HEK293T (cell line): ENCODE data around the gene SLC29A1.
"Not testable (repeated sequence)": the region's sequence is repeated elsewhere in the genome, so short reads cannot be mapped to it uniquely, and the experiment has no call there.

Source experiments
- CTCF ChIA-PET: fragments of 350-600 bp; formaldehyde crosslinking; extraction: SDS; loops from one replicate; lab custom pipeline; 2021; ENCODE audit warnings: antibody characterized with exemption, inconsistent platforms; lab: Yijun Ruan, JAX
- POLR2A ChIA-PET: fragments of 350-600 bp; formaldehyde crosslinking; extraction: SDS; loops from one replicate; lab custom pipeline; 2020; ENCODE audit warnings: antibody characterized with exemption, inconsistent platforms; lab: Yijun Ruan, JAX
- DNase-seq: peaks from one replicate; pipeline ENCODE4 v3.0.0; 2012; ENCODE audit warnings: mixed read lengths; ENCODE audit errors: extremely low spot score
- ARNT ChIP-seq: fragments of 450-650 bp; IDR thresholded peaks from 2 replicates; pipeline ENCODE4 v1.6.1; 2017; ENCODE audit warnings: mild to moderate bottlenecking
- BHLHE40 ChIP-seq: fragments of 450-650 bp; IDR thresholded peaks from 2 replicates; pipeline ENCODE4 v1.6.1; 2016; ENCODE audit warnings: mild to moderate bottlenecking, moderate library complexity, borderline replicate concordance
- CTBP1 ChIP-seq: fragments of 450-650 bp; IDR thresholded peaks from 2 replicates; pipeline ENCODE4 v1.6.1; 2016; ENCODE audit warnings: borderline replicate concordance
- ELF4 ChIP-seq: fragments of 450-650 bp; IDR thresholded peaks from 2 replicates; pipeline ENCODE4 v1.6.1; 2017; ENCODE audit warnings: antibody characterized with exemption
- FOXA1 ChIP-seq: fragments of 450-650 bp; IDR thresholded peaks from 2 replicates; pipeline ENCODE4 v1.6.1; 2016; ENCODE audit warnings: mild to moderate bottlenecking
- FOXK2 ChIP-seq: fragments of 450-650 bp; IDR thresholded peaks from 2 replicates; pipeline ENCODE4 v1.6.1; 2016; ENCODE audit warnings: mild to moderate bottlenecking
- FOXM1 ChIP-seq: fragments of 450-650 bp; IDR thresholded peaks from 2 replicates; pipeline ENCODE4 v1.6.1; 2017; ENCODE audit warnings: mild to moderate bottlenecking, borderline replicate concordance
- HDGF ChIP-seq: fragments of 450-650 bp; IDR thresholded peaks from 2 replicates; pipeline ENCODE4 v1.6.1; 2017; ENCODE audit warnings: antibody characterized with exemption, borderline replicate concordance
- L3MBTL2 ChIP-seq: fragments of 450-650 bp; conservative IDR thresholded peaks from 2 replicates; pipeline ENCODE4 v1.6.1; 2016; ENCODE audit warnings: mild to moderate bottlenecking
- LEF1 ChIP-seq: fragments of 450-650 bp; IDR thresholded peaks from 2 replicates; pipeline ENCODE4 v1.6.1; 2017; ENCODE audit warnings: mild to moderate bottlenecking, borderline replicate concordance
- NFRKB ChIP-seq: fragments of 450-650 bp; IDR thresholded peaks from 2 replicates; pipeline ENCODE4 v1.6.1; 2016; ENCODE audit warnings: mild to moderate bottlenecking, moderate library complexity
- SP1 ChIP-seq: fragments of 450-650 bp; IDR thresholded peaks from 2 replicates; pipeline ENCODE4 v1.6.1; 2017
- SUZ12 ChIP-seq: fragments of 450-650 bp; IDR thresholded peaks from 2 replicates; pipeline ENCODE4 v1.6.1; 2016; ENCODE audit warnings: mild to moderate bottlenecking
- TARDBP ChIP-seq: fragments of 450-650 bp; IDR thresholded peaks from 2 replicates; pipeline ENCODE4 v1.6.1; 2016
- ZNF384 ChIP-seq: fragments of 450-650 bp; IDR thresholded peaks from 2 replicates; pipeline ENCODE4 v1.6.1; 2016
- TF ChIP-seq, protein P1 (sequence below): fragments of 450-650 bp; IDR thresholded peaks from 2 replicates; pipeline ENCODE4 v1.6.1; 2016

Gene SLC29A1

GRCh38 chr6:44182911-44183390 lies 40.4 kb upstream of the SLC29A1 start:
- TF ChIP-seq BHLHE40, result no peak
- no peak for TF ChIP-seq ZNF384
- TF ChIP-seq NFRKB, result no peak
- no peak for TF ChIP-seq SP1
- TF ChIP-seq FOXA1, result no peak
- POLR2A ChIA-PET, result no interaction called here
- DNase-seq, result no peak
- CTCF ChIA-PET, result interaction anchor here (1.6 kb wide), 1 partner anchor 10 kb away, joined by 3 read pairs; no protein-coding TSS in a partner anchor

DNA sequence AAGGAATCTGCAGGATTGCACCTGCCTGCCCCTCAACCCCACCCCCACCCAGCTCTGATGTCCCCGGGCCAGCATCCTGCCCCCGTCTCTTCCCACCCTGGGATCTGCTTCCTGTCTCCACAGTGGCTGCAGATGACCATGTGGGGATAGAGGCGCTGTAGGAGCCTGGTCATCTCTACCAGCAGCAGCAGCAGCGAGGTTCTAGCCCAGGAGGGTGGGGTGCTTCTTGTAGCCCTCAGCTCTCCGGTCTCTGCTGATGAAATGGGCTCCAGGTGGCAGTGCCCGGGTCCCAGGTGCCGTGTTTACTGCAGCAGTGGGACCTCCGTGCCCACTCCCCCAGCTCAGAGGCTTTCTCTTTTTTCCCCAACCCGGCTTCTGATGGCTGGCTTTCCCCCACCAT lies 39.6 kb upstream of the SLC29A1 start:
- CTCF ChIA-PET, result interaction anchor here (1.6 kb wide), 1 partner anchor 11 kb away, joined by 3 read pairs; no protein-coding TSS in a partner anchor
- POLR2A ChIA-PET, result no interaction called here
- TF ChIP-seq LEF1, result no peak
- no peak for TF ChIP-seq NFRKB
- no peak for DNase-seq

DNA sequence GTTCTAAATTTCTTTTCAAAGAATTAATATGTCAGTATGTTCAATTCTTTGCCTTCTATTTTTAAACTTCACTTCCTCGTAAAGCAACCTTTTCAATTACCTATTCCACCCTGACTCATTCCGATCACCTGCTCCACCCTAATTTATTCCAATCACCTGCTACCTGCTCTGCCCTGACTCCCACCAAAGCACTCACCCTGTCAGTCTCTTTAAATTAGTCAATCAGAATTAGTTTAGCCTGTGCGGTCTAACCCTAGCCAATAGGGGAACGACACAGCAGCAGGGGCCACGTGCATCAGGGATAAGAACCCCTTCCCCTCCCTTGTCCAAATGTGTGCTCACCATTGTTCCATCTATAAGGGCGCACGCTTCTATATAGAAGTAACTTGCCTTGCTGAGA lies 38.0 kb upstream of the SLC29A1 start:
- ChIA-PET POLR2A (interaction anchor here (0.9 kb wide), 1 partner anchor 61 kb away, joined by 3 read pairs; the partner anchor contains the start of gene HSP90AB1), CTCF (interaction anchor here (0.7 kb wide), 1 partner anchor 34 kb away, joined by 5 read pairs; no protein-coding TSS in a partner anchor)
- not testable (repeated sequence) for DNase-seq

DNA sequence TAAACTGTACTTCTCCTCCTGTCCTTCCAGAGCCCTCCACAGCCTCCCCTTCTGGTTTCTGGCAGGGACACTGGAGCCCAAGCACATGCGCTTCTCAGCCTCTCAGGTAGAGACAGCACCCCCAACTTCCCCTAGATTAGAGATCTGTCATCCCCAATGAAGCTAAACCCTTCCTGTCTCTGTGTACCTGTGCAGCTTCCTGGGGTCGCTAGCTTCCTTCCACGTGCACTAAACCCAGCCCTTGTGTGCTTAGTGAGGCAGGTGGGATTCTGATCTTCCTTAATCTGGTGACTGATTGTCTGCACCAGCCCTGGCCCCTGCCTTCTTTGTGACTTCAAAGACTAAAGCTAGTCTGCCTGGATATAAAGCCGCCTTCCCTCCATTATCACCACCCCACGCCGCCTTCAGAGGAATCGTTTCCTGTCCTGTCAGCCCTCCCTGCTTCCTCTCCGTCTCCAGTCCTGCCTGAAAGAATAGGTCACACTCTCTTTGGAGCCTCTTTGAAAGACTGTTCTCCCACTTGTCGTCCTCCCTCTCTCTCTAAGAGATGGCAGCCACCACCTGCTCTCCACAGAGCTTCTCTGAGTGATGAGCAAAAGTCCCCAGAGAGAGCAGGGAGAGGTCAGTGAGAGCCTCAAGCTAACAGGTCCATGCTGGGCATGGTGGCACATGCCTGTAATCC lies 37.3 kb upstream of the SLC29A1 start:
- ChIA-PET CTCF (interaction anchor here (0.7 to 1.0 kb wide), 2 partner anchors 33 to 50 kb away, joined by 5 to 6 read pairs; no protein-coding TSS in a partner anchor), POLR2A (interaction anchor here (0.6 to 0.9 kb wide), 2 partner anchors 60 to 61 kb away, joined by 3 to 4 read pairs; partner anchors contain the start of gene HSP90AB1)
- TF ChIP-seq, protein P1, sequence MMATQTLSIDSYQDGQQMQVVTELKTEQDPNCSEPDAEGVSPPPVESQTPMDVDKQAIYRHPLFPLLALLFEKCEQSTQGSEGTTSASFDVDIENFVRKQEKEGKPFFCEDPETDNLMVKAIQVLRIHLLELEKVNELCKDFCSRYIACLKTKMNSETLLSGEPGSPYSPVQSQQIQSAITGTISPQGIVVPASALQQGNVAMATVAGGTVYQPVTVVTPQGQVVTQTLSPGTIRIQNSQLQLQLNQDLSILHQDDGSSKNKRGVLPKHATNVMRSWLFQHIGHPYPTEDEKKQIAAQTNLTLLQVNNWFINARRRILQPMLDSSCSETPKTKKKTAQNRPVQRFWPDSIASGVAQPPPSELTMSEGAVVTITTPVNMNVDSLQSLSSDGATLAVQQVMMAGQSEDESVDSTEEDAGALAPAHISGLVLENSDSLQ, result no peak
- no peak for DNase-seq

GRCh38 chr6:44186635-44187025 lies 36.8 kb upstream of the SLC29A1 start:
- TF ChIP-seq ELF4, result no peak
- TF ChIP-seq ZNF384, result no peak
- TF ChIP-seq, protein P1, result no peak
- no peak for TF ChIP-seq BHLHE40
- no peak for TF ChIP-seq HDGF
- no peak for TF ChIP-seq FOXA1
- no peak for TF ChIP-seq FOXK2
- TF ChIP-seq FOXM1, result no peak
- no peak for TF ChIP-seq L3MBTL2
- TF ChIP-seq LEF1, result no peak
- TF ChIP-seq NFRKB, result no peak
- TF ChIP-seq TARDBP, result no peak
- no peak for TF ChIP-seq SP1
- no peak for TF ChIP-seq ARNT
- no peak for TF ChIP-seq SUZ12
- no peak for TF ChIP-seq CTBP1
- ChIA-PET CTCF (interaction anchor here (1.0 kb wide), 1 partner anchor 50 kb away, joined by 6 read pairs; no protein-coding TSS in a partner anchor), POLR2A (interaction anchor here (0.6 kb wide), 1 partner anchor 60 kb away, joined by 4 read pairs; the partner anchor contains the start of gene HSP90AB1)
- no peak for DNase-seq

GRCh38 chr6:44188819-44189218 lies 34.6 kb upstream of the SLC29A1 start:
- no peak for TF ChIP-seq FOXK2
- TF ChIP-seq ELF4, result no peak
- ChIA-PET CTCF (interaction anchor here (1.5 kb wide), 1 partner anchor 16 kb away, joined by 5 read pairs; no protein-coding TSS in a partner anchor), POLR2A (interaction anchor here (0.8 kb wide), 1 partner anchor 59 kb away, joined by 4 read pairs; no protein-coding TSS in a partner anchor)
- no peak for DNase-seq

DNA sequence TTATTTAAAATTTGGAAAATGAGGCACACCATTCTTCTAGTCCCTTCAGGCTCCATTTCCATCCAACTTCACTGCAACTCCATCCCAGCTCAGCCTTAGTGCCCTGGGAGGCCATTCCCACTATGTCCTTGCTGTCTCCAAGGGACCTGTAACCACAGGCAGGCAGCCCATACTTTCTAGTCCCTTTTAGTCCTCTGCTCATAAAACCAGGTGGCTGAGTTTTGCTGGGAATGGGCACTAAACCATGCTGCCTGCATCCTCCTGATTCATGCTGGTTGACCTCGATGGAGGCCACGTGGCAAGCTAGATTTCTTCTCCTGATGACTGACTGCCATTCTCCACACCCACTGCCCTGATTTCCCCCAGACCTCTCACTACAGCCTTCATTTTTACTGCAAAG lies 34.1 kb upstream of the SLC29A1 start:
- TF ChIP-seq TARDBP (no peak), ARNT (no peak), LEF1 (no peak), ELF4 (no peak)
- POLR2A ChIA-PET, result interaction anchor here (0.8 to 1.1 kb wide), 2 partner anchors 59 to 68 kb away, joined by 3 to 4 read pairs; partner anchors contain the start of gene SLC35B2
- CTCF ChIA-PET, result interaction anchor here (1.2 to 1.5 kb wide), 3 partner anchors 16 to 67 kb away, joined by 3 to 5 read pairs (median 4); no protein-coding TSS in a partner anchor
- no peak for DNase-seq

DNA sequence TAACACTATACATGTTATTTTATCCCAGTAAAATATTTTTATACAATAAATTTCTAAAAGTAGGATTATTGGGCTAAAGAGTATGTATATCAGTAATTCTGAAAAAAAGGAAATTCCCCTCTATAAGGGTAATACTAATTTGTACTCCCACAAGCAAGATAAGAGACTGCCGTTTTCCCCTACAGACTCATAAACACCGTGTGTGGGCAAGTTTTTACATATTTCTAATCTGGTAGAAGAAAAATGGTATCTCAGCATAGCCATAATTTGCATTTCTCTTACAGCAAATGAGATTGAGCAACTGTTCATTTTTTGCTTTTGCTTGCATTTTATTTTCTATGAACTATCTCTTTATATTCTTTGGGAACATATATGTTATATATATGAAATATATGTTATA lies 32.7 kb upstream of the SLC29A1 start:
- no peak for DNase-seq
- CTCF ChIA-PET, result interaction anchor here (1.3 to 1.6 kb wide), 2 partner anchors 64 to 66 kb away, joined by 3 to 4 read pairs; no protein-coding TSS in a partner anchor
- no peak for TF ChIP-seq ZNF384
- no peak for TF ChIP-seq L3MBTL2
- TF ChIP-seq LEF1, result no peak
- no peak for TF ChIP-seq ELF4
- TF ChIP-seq HDGF, result no peak
- TF ChIP-seq, protein P1, result no peak
- TF ChIP-seq SUZ12, result no peak
- no peak for TF ChIP-seq FOXM1
- TF ChIP-seq FOXA1, result no peak
- POLR2A ChIA-PET, result interaction anchor here (1.0 kb wide), 1 partner anchor 31 kb away, joined by 3 read pairs; no protein-coding TSS in a partner anchor
